ENCODE results near the gene NSUN2.

DNA sequence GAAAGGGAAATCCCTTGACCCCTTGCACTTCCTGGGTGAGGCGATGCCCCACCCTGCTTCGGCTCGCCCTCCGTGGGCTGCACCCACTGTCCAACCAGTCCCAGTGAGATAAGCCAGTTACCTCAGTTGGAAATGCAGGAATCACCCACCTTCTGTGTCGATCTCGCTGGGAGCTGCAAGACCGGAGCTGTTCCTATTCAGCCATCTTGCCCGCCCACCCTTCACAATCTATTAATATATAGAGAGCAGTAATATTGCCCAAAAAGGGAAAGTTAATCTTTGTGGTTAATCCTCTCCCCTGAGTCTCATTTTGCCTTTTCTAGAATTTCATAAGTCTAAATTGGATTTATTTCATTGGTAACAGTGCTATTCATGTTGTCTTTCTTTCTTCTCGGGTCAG, 16.8 kb upstream of the NSUN2 start:
- TF ChIP-seq, protein P1, sequence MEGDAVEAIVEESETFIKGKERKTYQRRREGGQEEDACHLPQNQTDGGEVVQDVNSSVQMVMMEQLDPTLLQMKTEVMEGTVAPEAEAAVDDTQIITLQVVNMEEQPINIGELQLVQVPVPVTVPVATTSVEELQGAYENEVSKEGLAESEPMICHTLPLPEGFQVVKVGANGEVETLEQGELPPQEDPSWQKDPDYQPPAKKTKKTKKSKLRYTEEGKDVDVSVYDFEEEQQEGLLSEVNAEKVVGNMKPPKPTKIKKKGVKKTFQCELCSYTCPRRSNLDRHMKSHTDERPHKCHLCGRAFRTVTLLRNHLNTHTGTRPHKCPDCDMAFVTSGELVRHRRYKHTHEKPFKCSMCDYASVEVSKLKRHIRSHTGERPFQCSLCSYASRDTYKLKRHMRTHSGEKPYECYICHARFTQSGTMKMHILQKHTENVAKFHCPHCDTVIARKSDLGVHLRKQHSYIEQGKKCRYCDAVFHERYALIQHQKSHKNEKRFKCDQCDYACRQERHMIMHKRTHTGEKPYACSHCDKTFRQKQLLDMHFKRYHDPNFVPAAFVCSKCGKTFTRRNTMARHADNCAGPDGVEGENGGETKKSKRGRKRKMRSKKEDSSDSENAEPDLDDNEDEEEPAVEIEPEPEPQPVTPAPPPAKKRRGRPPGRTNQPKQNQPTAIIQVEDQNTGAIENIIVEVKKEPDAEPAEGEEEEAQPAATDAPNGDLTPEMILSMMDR (IDR thresholded peaks at IDR 0.05) = no peak
- TF ChIP-seq POLR2A (IDR thresholded peaks at IDR 0.05; ENCODE audit: low read depth) = no peak

Measured in esophagus muscularis mucosa (tissue), 3 donors.